Measurements from ENCODE around the gene CNGB1.

The CNGB1 gene

DNA sequence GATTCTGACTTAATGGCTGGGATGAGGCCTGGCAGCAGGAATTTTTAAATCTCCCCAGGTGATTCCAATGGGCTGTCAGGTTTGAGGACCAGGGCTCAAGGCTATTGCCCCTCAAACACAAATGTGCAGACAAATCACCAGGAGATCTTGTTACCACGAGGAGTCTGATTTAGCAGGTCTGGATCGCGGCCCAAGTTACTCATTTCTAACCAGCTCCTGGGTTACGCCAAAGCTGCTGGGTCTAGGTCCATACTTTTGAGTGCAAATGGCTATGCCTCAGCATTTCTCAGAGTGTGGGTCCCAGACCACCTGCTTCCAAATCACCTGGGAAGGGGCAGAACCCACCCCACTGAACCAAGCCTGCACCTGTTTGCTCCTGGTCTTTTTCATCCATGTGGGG lies 33.1 kb downstream of the CNGB1 start:
- no peak for DNase-seq
- Histone ChIP-seq H3K27ac (no peak overlapping the region), H3K27me3 (replicated peaks) (no peaks in the 10 kb centered on the region), H3K4me3 (ENCODE audit: low read depth, low read length) (no peak overlapping the region), H3K36me3 (replicated peaks) (no peaks in the 10 kb centered on the region)
- TF ChIP-seq, protein P1, sequence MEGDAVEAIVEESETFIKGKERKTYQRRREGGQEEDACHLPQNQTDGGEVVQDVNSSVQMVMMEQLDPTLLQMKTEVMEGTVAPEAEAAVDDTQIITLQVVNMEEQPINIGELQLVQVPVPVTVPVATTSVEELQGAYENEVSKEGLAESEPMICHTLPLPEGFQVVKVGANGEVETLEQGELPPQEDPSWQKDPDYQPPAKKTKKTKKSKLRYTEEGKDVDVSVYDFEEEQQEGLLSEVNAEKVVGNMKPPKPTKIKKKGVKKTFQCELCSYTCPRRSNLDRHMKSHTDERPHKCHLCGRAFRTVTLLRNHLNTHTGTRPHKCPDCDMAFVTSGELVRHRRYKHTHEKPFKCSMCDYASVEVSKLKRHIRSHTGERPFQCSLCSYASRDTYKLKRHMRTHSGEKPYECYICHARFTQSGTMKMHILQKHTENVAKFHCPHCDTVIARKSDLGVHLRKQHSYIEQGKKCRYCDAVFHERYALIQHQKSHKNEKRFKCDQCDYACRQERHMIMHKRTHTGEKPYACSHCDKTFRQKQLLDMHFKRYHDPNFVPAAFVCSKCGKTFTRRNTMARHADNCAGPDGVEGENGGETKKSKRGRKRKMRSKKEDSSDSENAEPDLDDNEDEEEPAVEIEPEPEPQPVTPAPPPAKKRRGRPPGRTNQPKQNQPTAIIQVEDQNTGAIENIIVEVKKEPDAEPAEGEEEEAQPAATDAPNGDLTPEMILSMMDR (IDR thresholded peaks at IDR 0.05; ENCODE audit: low read depth, low read length, missing control alignments), result no peak
- in situ Hi-C loops (cut with HindIII; ENCODE audit: low pct_ligation_motif_present, low sequenced_read_pairs), result no loop called here

DNA sequence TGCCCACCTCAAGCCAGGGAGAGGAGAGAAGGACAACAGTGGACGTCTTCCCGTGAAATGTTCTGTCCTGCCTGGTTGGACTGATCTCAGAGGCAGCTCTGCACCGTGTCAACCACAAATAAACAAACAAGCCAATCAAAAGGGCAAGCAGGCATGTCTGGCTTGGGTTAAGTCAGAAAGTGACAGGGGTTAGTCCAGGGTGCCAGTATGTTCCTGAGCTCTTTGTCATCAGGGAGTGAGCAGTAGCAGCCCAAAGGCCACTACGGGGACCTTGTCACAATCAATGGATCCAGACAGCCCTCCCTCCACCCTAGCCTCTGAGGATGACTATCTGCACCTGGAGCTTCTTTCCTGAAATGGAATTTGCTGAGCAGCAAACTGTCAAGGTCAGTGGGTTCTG lies 35.0 kb downstream of the CNGB1 start:
- no peak for DNase-seq
- no peaks in the 10 kb centered on the region for H3K36me3 ChIP-seq (replicated peaks)
- H3K4me3 ChIP-seq (ENCODE audit: low read depth, low read length), result no peak overlapping the region
- in situ Hi-C loops (cut with HindIII; ENCODE audit: low pct_ligation_motif_present, low sequenced_read_pairs), result no loop called here
- H3K27me3 ChIP-seq (replicated peaks), result no peaks in the 10 kb centered on the region
- no peak overlapping the region for H3K27ac ChIP-seq
- TF ChIP-seq, protein P1 (IDR thresholded peaks at IDR 0.05; ENCODE audit: low read depth, low read length, missing control alignments), result no peak

DNA sequence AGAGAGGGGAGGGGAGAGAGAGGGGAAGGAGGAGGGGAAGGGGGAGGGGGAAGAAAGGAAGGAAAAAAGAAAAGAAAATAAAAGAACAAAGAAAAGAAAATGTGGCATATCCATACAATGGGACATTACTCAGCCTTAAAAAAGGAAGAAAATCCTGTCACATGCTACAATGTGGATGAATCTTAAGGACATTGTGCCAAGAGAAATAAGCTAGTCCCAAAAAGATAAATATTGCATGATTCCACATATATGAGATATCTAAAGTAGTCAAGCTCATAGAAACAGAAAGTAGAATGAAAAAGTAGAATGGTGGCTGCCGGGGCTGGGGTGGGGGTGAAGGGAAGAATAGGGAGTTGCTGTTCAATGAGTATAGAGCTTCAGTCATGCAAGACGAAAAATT lies 40.4 kb downstream of the CNGB1 start:
- in situ Hi-C loops (cut with HindIII; ENCODE audit: low pct_ligation_motif_present, low sequenced_read_pairs), result no loop called here
- DNase-seq, result no peak
- no peaks in the 10 kb centered on the region for H3K36me3 ChIP-seq (replicated peaks)
- no peak overlapping the region for H3K4me3 ChIP-seq (ENCODE audit: low read depth, low read length)
- TF ChIP-seq, protein P1 (IDR thresholded peaks at IDR 0.05; ENCODE audit: low read depth, low read length, missing control alignments), result no peak
- H3K27me3 ChIP-seq (replicated peaks), result no peaks in the 10 kb centered on the region
- H3K27ac ChIP-seq, result no peak overlapping the region

DNA sequence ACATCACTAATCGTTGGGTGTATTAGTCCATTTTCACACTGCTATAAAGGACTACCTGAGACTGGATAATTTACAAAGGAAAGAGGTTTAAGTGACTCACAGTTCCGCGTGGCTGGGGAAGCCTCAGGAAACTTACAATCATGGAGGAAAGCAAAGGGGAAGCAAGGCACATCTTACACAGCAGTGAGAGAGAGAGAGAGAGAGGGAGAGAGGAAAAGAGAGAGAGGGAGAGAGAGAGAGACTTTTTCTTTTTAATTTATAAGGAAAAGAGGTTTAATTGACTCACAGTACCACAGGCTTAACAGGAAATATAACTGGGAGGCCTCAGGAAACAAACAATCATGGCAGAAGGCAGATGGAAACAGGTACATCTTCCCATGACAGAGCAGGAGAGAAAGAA lies 41.7 kb downstream of the CNGB1 start:
- in situ Hi-C loops (cut with HindIII; ENCODE audit: low pct_ligation_motif_present, low sequenced_read_pairs), result no loop called here
- DNase-seq, result no peak
- TF ChIP-seq, protein P1 (IDR thresholded peaks at IDR 0.05; ENCODE audit: low read depth, low read length, missing control alignments), result no peak

DNA sequence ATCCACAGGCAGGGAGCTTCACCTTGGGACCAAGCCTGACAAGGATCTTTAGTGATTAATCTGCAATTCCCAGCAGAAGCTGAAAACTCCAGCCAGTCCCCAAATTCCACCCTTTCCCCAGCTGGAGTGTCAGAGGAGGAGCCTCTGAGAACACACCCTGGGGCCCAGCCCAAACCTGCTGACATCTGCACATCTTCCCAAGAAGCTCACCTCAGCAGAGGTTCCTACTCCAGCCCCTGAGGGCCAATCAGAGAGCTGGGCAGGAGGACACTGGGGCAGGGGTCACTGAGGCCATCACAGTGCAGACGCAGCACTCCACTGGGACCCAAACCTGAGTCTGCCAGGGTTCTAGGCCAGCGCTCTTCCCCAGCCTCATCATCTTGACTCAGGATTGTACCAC lies 44.9 kb downstream of the CNGB1 start:
- Histone ChIP-seq H3K36me3 (replicated peaks) (no peaks in the 10 kb centered on the region), H3K27ac (no peak overlapping the region), H3K4me3 (ENCODE audit: low read depth, low read length) (no peak overlapping the region), H3K27me3 (replicated peaks) (no peaks in the 10 kb centered on the region)
- DNase-seq, result no peak
- TF ChIP-seq, protein P1 (IDR thresholded peaks at IDR 0.05; ENCODE audit: low read depth, low read length, missing control alignments), result no peak
- in situ Hi-C loops (cut with HindIII; ENCODE audit: low pct_ligation_motif_present, low sequenced_read_pairs), result no loop called here

More for the DNA sequence above, 41.7 kb downstream of the CNGB1 start:
- H3K27me3 ChIP-seq (replicated peaks), result no peaks in the 10 kb centered on the region
- H3K4me3 ChIP-seq (ENCODE audit: low read depth, low read length), result no peak overlapping the region
- H3K27ac ChIP-seq, result no peak overlapping the region
- no peaks in the 10 kb centered on the region for H3K36me3 ChIP-seq (replicated peaks)

DNA sequence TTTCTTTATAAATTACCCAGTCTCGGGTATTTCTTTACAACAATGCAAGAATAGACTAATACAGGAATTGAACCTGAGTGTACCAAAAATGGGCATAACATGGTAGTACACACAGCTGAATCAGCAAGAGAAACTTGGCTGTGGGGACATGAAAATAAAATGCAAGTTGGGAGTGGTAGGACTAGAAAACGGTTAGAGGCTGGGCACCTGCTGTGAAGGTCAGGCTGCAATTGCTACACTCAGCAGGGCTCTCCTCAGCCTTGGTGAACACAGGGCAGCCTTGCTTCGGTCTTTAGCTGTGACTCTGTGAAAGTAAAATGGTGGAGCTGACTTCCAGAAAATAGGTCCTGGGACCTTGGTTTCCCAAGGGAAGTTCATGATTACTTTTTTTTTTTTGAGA lies 45.6 kb downstream of the CNGB1 start:
- no peak for DNase-seq
- no peaks in the 10 kb centered on the region for H3K36me3 ChIP-seq (replicated peaks)
- no peaks in the 10 kb centered on the region for H3K27me3 ChIP-seq (replicated peaks)
- in situ Hi-C loops (cut with HindIII; ENCODE audit: low pct_ligation_motif_present, low sequenced_read_pairs), result no loop called here
- H3K27ac ChIP-seq, result no peak overlapping the region
- no peak overlapping the region for H3K4me3 ChIP-seq (ENCODE audit: low read depth, low read length)
- TF ChIP-seq, protein P1 (IDR thresholded peaks at IDR 0.05; ENCODE audit: low read depth, low read length, missing control alignments), result no peak

Measured in brain microvascular endothelial cell (primary cell).